ENCODE measurements around the gene PDGFRB. TPM values are rescaled to one million over a fixed set of nuclear protein-coding genes. Genes with fewer than 3 reads are reported as not detected.

Gene PDGFRB
- total RNA-seq, 1 donor from 2014 or later: 89.3 TPM

DNA sequence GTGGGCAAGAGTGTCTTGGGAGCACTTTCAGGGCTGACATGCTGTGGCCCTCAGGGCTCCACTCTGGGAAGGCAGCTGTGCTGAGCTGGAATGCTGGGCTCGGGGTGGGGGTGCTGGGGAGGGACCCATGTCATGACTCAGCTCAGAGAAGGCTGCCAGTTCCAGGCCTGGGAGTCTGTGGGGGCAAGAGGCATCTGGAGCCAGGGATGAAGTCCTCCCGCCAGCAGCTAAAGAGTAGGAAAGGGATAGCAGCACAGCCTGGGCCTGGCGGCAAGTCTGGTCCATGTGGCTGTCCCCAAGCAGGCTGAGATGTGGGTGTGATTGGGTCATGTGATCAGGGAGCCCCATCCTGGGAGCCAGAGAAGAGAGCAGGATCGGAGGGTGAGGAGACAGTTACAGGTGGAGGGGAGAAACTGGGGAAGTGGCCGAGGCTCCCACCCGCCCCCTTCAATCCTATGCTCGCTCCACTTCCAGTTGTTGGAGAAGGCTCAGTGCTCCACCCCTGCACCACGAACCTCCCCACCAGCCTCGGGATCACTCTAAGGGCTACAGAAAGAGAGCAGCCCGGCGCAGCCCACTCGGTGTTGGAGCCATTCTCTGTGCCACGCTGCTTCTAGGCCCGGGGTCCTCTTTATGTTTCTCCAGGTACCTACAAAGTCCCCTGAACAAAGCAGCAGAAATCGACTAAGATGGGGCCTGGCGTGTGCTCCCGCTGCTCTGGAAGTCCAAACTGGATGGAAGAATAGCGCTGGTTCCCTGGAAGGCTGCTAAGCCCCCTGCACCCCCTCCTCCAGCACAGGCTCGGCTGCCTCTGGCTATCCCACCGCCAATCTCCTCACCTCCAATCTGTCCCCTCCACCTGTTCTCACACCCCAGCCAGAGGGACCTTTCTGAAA is 12.0 kb downstream of the PDGFRB start:
- Histone ChIP-seq H3K4me1 (peaks cover 69% of the 10 kb centered on the region), H3K27me3 (ENCODE audit: low read depth) (no peaks in the 10 kb centered on the region), H3K36me3 (no peaks in the 10 kb centered on the region), H3K4me3 (peak overlapping the region; percentile 22), H3K27ac (peak overlapping the region; percentile 69), H3K9me3 (no peaks in the 10 kb centered on the region)
- ATAC-seq: peak; percentile 42 to 60
- no peak for DNase-seq
- TF ChIP-seq, protein P1, sequence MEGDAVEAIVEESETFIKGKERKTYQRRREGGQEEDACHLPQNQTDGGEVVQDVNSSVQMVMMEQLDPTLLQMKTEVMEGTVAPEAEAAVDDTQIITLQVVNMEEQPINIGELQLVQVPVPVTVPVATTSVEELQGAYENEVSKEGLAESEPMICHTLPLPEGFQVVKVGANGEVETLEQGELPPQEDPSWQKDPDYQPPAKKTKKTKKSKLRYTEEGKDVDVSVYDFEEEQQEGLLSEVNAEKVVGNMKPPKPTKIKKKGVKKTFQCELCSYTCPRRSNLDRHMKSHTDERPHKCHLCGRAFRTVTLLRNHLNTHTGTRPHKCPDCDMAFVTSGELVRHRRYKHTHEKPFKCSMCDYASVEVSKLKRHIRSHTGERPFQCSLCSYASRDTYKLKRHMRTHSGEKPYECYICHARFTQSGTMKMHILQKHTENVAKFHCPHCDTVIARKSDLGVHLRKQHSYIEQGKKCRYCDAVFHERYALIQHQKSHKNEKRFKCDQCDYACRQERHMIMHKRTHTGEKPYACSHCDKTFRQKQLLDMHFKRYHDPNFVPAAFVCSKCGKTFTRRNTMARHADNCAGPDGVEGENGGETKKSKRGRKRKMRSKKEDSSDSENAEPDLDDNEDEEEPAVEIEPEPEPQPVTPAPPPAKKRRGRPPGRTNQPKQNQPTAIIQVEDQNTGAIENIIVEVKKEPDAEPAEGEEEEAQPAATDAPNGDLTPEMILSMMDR (IDR thresholded peaks at IDR 0.05): no peak
- intact Hi-C loops (cut with DNase I): no loop called here

DNA sequence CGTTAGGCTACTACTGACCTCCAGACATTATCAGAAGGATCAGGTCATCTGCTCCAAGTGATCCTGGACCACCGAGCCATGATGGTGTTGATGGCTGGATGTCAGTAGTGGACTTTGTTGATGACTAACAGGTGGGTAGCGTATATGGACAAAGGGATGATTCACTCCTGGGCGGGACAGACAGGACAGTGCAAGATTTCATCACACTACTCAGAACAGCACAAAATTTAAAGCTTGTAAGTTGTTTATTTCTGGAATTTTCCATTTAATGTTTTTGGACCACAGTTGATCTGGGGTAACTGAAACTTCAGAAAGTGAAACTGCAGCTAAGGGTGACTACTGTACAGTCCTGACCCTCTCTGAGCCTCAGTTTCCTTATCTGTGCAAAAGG is 12.7 kb downstream of the PDGFRB start:
- ATAC-seq (peak; percentile 41 to 52), DNase-seq (no peak)
- Histone ChIP-seq H3K27ac (peak overlapping the region; percentile 69), H3K27me3 (ENCODE audit: low read depth) (no peaks in the 10 kb centered on the region), H3K4me3 (no peak overlapping the region), H3K4me1 (peaks cover 70% of the 10 kb centered on the region), H3K36me3 (no peaks in the 10 kb centered on the region), H3K9me3 (no peaks in the 10 kb centered on the region)
- intact Hi-C loops (cut with DNase I): no loop called here
- TF ChIP-seq, protein P1 (IDR thresholded peaks at IDR 0.05): no peak

DNA sequence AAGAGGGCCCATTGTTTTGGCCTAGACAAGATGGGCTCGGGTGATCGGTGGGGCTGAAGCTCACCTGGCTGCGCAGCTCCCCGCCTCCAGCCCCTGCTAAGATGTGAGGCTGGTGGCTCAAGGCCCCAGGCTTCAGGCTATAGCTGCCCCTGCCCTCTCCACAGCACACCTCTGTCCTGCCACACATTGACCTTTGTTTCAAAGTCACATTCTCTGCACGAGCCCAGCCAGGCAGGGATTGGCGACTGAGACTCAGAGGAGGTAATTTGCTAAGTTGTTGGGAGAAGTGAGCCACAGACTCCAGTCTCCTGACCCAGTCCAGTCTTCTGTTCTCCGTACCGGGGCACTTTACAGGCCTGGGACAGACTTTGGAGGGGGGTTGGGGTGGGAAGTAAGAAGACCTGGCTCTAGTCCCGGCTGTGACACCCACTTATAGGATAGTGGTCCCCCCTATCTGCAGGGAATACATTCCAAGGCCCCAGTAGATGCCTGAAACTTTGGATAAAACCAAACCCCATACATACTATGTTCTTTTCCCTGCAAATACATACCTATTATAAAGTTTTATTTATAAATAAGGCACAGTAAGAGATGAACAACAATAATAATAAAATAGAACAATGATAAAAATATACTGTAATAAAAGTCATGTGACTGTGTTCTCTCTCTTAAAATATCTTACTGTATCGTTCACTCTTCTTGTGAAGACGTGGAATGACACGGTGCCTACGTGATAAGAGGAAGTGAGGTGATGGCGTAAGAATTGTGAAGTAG is 13.3 kb downstream of the PDGFRB start:
- H3K27ac ChIP-seq: peak overlapping the region; percentile 69
- intact Hi-C loops (cut with DNase I): no loop called here
- peaks cover 70% of the 10 kb centered on the region for H3K4me1 ChIP-seq
- H3K4me3 ChIP-seq: no peak overlapping the region
- H3K9me3 ChIP-seq: no peaks in the 10 kb centered on the region
- TF ChIP-seq, protein P1 (IDR thresholded peaks at IDR 0.05): no peak
- no peaks in the 10 kb centered on the region for H3K36me3 ChIP-seq
- no peak for ATAC-seq
- no peak for DNase-seq
- no peaks in the 10 kb centered on the region for H3K27me3 ChIP-seq (ENCODE audit: low read depth)

DNA sequence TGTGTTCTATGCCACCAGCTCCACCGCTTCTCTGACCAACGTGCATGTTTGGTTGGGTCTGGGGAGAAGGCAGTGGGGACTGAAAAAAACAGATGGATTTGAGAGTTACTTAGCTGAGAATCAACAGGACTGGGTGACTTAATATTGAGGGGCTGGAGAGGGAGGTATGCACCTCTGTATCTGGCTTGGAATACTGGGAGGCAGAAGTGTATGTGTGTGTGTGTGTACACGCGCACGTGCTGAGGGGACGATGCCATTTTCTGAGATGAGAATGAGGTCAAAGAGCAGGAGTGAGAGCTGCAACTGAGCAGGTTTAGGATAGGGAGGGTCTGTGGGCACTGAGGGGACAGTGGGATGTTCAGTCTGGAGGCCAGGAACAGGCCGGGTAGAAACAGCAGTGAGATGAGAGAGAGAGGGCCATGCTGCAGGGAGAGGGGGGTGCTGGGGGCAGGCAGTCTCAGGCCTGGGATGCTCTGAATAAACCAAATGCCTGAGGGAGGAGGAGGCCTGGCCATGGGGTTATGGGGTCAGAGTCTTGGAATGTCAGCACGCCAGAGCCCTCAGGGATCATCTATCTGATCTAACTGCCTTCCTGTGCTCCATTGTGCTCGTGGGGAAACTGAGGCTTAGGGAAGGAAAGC is 14.0 kb downstream of the PDGFRB start:
- TF ChIP-seq, protein P1 (IDR thresholded peaks at IDR 0.05): no peak
- Histone ChIP-seq H3K4me3 (no peak overlapping the region), H3K4me1 (peaks cover 74% of the 10 kb centered on the region), H3K27me3 (ENCODE audit: low read depth) (no peaks in the 10 kb centered on the region), H3K27ac (peak overlapping the region; percentile 69), H3K9me3 (no peaks in the 10 kb centered on the region), H3K36me3 (no peaks in the 10 kb centered on the region)
- intact Hi-C loops (cut with DNase I): no loop called here
- DNase-seq: no peak
- ATAC-seq: no peak

DNA sequence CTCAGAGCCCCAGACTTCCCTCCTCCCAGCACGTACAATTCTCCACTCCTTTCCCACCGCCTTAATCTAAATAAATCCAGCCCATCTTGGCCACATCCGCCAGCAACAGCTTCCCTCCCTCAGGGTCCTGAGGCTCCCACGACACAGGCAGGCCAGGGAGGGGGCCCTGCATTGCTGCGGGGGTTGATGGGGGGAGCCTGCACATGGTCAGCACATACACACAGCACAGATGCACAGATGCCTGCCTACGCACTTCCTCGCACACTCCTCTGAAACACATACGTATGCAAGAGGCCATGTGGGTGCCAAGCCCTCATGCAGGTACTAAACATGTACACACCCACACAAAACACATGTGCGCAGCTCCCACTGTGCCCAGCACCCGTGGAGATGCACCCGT is 14.8 kb downstream of the PDGFRB start:
- Histone ChIP-seq H3K9me3 (no peaks in the 10 kb centered on the region), H3K36me3 (no peaks in the 10 kb centered on the region), H3K27me3 (ENCODE audit: low read depth) (no peaks in the 10 kb centered on the region), H3K4me1 (peaks cover 76% of the 10 kb centered on the region), H3K4me3 (no peak overlapping the region), H3K27ac (peak overlapping the region; percentile 73)
- DNase-seq (no peak), ATAC-seq (no peak)
- intact Hi-C loops (cut with DNase I): no loop called here
- TF ChIP-seq, protein P1 (IDR thresholded peaks at IDR 0.05): no peak
